Muscle of leg (tissue), 11 donors: Measurements from ENCODE around the gene INO80D. TPM values are rescaled to one million over a fixed set of nuclear protein-coding genes. Genes with fewer than 3 reads are reported as not detected.
A peak's percentile ranks its signal among the peaks of the same experiment; 100 is the strongest.
"Not testable (repeated sequence)": the region's sequence is repeated elsewhere in the genome, so short reads cannot be mapped to it uniquely, and the experiment has no call there.

Experiments
- DNase-seq: peaks from one replicate; pipeline ENCODE4 v3.0.0; 2013
- H3K27ac ChIP-seq: one replicate; pipeline ENCODE4 v1.5.1; 2013; ENCODE audit warnings: mild to moderate bottlenecking, low read length, control low read depth
- H3K27me3 ChIP-seq: one replicate; pipeline ENCODE4 v1.6.1; 2013; ENCODE audit warnings: low read length; ENCODE audit not compliant: control insufficient read depth, insufficient read depth
- H3K36me3 ChIP-seq: one replicate; pipeline ENCODE4 v1.6.1; 2013; ENCODE audit warnings: low read length; ENCODE audit not compliant: control insufficient read depth, insufficient read depth
- H3K4me1 ChIP-seq: one replicate; pipeline ENCODE4 v1.6.1; 2013; ENCODE audit warnings: low read length; ENCODE audit not compliant: control insufficient read depth, insufficient read depth
- H3K4me3 ChIP-seq: one replicate; pipeline ENCODE4 v1.5.1; 2013; ENCODE audit warnings: low read length, control low read depth
- H3K9me3 ChIP-seq: replicated peaks from 2 replicates; pipeline ENCODE4 v1.6.1; 2013; ENCODE audit warnings: low read depth, low read length; ENCODE audit not compliant: control insufficient read depth
- WGBS: methylation state at CpG from one replicate; pipeline ENCODE4 v1.1.5; 2013; ENCODE audit warnings: missing lambda C conversion rate; ENCODE audit not compliant: insufficient coverage; 5-methylcytosine and 5-hydroxymethylcytosine counted together
- polyA plus RNA-seq, 8 donors: library from polyadenylated mRNA; unstranded; fragments of 120-200 nt; gene quantifications; one replicate each; pipeline versions ENCODE4 v1.2.1 to v1.2.3, GENCODE V29; 2013; ENCODE audit warnings: inconsistent platforms in 1 of 8, low replicate concordance in 1 of 8; ENCODE audit not compliant: insufficient read length in 8 of 8, insufficient read depth in 1 of 8
- total RNA-seq: library from RNA; stranded (reverse); fragments of 120-200 nt; gene quantifications from one replicate; pipeline ENCODE4 v1.2.4, GENCODE V29; 2013

INO80D gene
- total and polyA plus RNA-seq, 9 donors: 4.6 to 8.8 (median 7.4) TPM

GRCh38 chr2:206105541-206105940 lies 19.6 kb upstream of the INO80D start:
- H3K27me3 ChIP-seq: no peaks in the 10 kb centered on the region
- no peaks in the 10 kb centered on the region for H3K9me3 ChIP-seq
- H3K4me3 ChIP-seq: no peak overlapping the region
- peaks cover 4% of the 10 kb centered on the region for H3K36me3 ChIP-seq
- no peaks in the 10 kb centered on the region for H3K4me1 ChIP-seq
- no peak overlapping the region for H3K27ac ChIP-seq
- no peak for DNase-seq
- WGBS: 90% methylated on average over 2 of the region's 5 CpGs

- Histone ChIP-seq H3K27me3 (no peaks in the 10 kb centered on the region), H3K4me1 (no peaks in the 10 kb centered on the region), H3K27ac (no peak overlapping the region), H3K4me3 (no peak overlapping the region), H3K36me3 (peaks cover 4% of the 10 kb centered on the region), H3K9me3 (no peaks in the 10 kb centered on the region)
- no peak for DNase-seq
- no CpG with 5 or more reads among the region's 4 CpGs for WGBS
Observed at GRCh38 chr2:206105038-206105437, 19.1 kb upstream of the INO80D start.

DNA sequence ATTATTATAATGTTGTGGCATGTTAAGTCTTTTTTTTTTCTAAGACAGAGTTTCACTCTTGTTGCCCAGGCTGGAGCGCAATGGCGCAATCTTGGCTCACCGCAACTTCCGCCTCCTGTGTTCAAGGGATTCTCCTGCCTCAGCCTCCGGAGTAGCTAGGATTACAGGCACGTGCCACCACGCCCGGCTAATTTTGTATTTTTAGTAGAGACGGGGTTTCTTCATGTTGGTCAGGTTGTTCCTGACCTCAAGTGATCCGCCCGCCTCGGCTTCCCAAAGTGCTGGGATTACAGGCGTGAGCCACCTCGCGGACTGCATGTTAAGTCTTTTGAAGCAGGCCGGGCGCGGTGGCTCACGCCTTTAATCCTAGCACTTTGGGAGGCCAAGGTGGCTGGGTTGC lies 12.9 kb upstream of the INO80D start:
- not testable (repeated sequence) for H3K4me3 ChIP-seq
- 95% methylated on average over 18 of the region's 19 CpGs for WGBS

DNA sequence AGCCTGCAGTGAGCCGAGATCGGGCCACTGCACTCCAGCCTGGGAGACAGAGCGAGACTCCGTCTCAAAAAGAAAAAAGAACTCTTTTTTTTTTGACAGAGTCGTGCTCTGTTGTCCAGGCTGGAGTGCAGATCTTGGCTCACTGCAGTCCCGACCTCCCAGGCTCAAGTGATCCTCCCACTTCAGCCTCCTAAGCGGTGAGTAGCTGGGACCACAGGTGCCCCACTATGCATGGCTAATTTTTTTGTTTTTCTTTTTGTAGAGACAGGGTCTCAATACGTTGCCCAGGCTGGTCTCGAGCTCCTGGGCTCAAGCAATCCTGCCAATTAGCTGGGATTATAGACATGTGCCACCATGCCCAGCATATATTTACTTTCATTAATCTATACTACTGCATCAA lies 12.5 kb upstream of the INO80D start:
- 91% methylated on average over 4 of the region's 9 CpGs for WGBS
- no peak for DNase-seq
- H3K4me1 ChIP-seq: no peaks in the 10 kb centered on the region
- H3K27me3 ChIP-seq: no peaks in the 10 kb centered on the region
- no peaks in the 10 kb centered on the region for H3K36me3 ChIP-seq
- no peak overlapping the region for H3K27ac ChIP-seq
- H3K4me3 ChIP-seq: no peak overlapping the region
- H3K9me3 ChIP-seq: no peaks in the 10 kb centered on the region

More for the DNA sequence above, 12.9 kb upstream of the INO80D start:
- not testable (repeated sequence) for H3K9me3 ChIP-seq, H3K36me3 ChIP-seq, H3K27ac ChIP-seq, DNase-seq, H3K27me3 ChIP-seq, H3K4me1 ChIP-seq

GRCh38 chr2:206096876-206097275 lies 10.9 kb upstream of the INO80D start:
- no peaks in the 10 kb centered on the region for H3K9me3 ChIP-seq
- no peak for DNase-seq
- no CpG with 5 or more reads among the region's 2 CpGs for WGBS

DNA sequence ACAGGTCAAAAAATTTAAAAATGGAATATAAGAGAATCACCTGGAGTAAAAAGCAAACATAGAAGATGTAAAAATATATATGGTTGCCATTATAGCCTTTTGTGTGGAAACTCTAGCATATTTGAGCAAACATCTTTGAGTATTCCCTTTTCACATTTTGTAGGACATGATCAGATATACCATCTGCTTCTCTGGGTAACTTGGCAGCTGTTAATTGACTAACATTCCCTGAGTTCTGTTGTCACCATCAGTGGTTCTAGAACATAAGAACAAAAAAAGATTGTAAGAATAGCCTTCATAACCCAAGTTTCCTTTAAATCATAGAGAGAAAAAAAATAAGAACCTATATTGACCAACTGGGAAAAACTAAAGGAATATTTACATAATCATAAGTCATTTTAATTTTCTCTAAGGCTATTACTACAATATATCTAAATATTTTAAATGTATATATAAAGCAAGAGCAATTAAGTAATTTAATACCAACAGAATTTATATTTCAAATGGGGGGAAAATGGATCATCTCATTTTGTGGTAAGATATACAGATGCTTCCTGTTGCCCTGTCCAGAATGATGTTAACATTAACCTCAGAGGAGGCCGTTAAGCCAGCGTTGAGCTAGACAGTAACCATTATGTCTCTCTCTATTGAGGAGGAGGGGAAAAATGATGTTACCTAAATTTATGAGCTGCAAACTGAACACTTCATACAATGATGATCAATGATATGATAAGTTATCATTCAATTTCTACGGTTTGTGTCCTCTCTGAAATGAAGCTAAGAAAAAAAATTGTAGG lies 9.8 kb upstream of the INO80D start:
- Histone ChIP-seq H3K27ac (no peak overlapping the region), H3K4me1 (no peaks in the 10 kb centered on the region), H3K36me3 (peaks cover 2% of the 10 kb centered on the region), H3K4me3 (no peak overlapping the region), H3K27me3 (no peaks in the 10 kb centered on the region), H3K9me3 (no peaks in the 10 kb centered on the region)
- no CpG with 5 or more reads among the region's 3 CpGs for WGBS
- no peak for DNase-seq

More at GRCh38 chr2:206096876-206097275, 10.9 kb upstream of the INO80D start:
- Histone ChIP-seq H3K27ac (no peak overlapping the region), H3K4me3 (no peak overlapping the region), H3K4me1 (no peaks in the 10 kb centered on the region), H3K36me3 (no peaks in the 10 kb centered on the region), H3K27me3 (no peaks in the 10 kb centered on the region)

GRCh38 chr2:206092297-206092696 lies 6.3 kb upstream of the INO80D start:
- no CpG with 5 or more reads among the region's 2 CpGs for WGBS
- no peak overlapping the region for H3K4me3 ChIP-seq
- peaks cover 9% of the 10 kb centered on the region for H3K36me3 ChIP-seq
- H3K9me3 ChIP-seq: no peaks in the 10 kb centered on the region
- DNase-seq: peak; percentile 32
- no peaks in the 10 kb centered on the region for H3K27me3 ChIP-seq
- peaks cover 3% of the 10 kb centered on the region for H3K4me1 ChIP-seq
- no peak overlapping the region for H3K27ac ChIP-seq

DNA sequence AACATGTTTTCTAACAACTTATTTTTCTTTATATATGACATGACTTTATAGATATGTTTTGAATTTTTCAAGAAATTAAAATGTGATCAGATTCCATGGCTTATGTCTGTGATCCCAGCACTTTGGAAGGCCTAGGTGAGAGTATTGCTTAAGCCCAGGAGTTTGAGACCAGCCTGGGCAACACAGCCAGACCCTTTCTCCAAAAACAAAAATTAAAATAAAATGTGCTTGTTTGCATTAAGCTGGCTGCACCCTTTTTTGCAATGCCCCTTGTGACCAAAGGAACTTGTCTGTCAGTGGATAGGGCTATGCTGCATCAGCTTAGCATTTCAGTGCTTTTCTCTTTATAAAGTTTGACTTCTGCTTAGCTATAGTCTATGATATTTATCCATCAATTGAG lies 2.3 kb upstream of the INO80D start:
- no peak for DNase-seq
- Histone ChIP-seq H3K27ac (no peak overlapping the region), H3K4me3 (no peak overlapping the region), H3K4me1 (peaks cover 7% of the 10 kb centered on the region), H3K36me3 (peaks cover 9% of the 10 kb centered on the region), H3K9me3 (no peaks in the 10 kb centered on the region), H3K27me3 (no peaks in the 10 kb centered on the region)

- peaks cover 9% of the 10 kb centered on the region for H3K36me3 ChIP-seq
- peak; percentile 65 for DNase-seq
- H3K4me3 ChIP-seq: peak overlapping the region; percentile 61
- H3K27me3 ChIP-seq: no peaks in the 10 kb centered on the region
- 0% methylated on average over 1 of the region's 4 CpGs for WGBS
- peaks cover 7% of the 10 kb centered on the region for H3K4me1 ChIP-seq
- peak overlapping the region; percentile 99 for H3K27ac ChIP-seq
- H3K9me3 ChIP-seq: no peaks in the 10 kb centered on the region
Observed at GRCh38 chr2:206086716-206087350, 859 bp upstream of the INO80D start.

DNA sequence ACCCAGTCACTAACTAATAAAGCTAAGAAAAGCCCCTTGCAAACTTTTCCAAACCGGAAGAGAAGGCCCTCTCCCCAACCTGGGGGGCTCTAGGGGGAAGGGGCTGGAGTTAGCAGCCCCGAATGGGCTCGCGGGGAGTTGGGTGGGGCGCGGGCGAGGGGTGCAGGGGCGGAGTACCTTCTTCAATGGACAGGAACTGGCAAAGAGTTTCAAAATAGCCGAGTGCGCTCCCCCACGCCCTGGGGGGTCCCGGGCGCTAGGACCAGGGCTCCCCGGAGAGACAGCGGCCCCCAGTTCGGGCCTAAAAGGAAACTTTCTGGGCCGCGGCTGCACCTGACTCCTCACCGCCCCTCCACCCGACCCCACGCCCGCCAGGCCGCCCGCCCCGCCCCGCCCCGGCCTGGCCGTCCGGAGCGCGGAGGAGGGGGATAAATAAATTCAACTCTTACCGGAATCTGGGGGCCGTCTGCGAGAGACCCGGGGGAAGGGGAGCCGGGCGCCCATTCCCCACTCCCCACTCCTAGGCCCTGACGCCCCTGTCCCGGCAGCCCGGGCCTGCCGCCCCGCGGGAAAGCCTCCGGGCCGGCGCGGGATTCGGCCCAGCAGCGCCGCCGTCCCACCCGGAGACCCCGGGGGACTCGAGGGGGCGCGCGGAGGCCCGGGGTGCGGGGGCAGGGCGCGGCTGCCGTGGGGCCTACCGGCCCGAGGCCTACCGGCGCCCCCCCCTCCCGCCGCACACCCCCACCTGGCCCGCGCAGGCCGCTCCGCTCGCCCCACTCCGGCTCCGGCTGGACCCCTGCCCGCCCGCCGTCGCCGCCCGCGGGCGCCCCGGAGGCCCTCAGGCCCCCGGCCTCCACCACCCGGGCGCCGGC lies 868 bp downstream of the INO80D start:
- peak overlapping the region; percentile 79 for H3K4me3 ChIP-seq
- WGBS: under 1% methylated on average over 69 of the region's 88 CpGs
- peak; percentile 63 for DNase-seq
- H3K9me3 ChIP-seq: no peaks in the 10 kb centered on the region
- peaks cover 1% of the 10 kb centered on the region for H3K36me3 ChIP-seq
- no peaks in the 10 kb centered on the region for H3K27me3 ChIP-seq
- H3K4me1 ChIP-seq: peaks cover 7% of the 10 kb centered on the region
- peak overlapping the region; percentile 98 for H3K27ac ChIP-seq
